Thyroid gland (tissue), 4 donors: ENCODE measurements around the gene FSTL4. TPM values are rescaled to one million over a fixed set of nuclear protein-coding genes. Genes with fewer than 3 reads are reported as not detected.

ENCODE experiments used
- DNase-seq, 2 donors: peaks; one replicate each; pipeline ENCODE4 v3.0.0-alpha.2; 2019
- H3K27ac ChIP-seq, 3 donors: fragments of 200-600 bp; sonication (generic); 1 replicate in 2 of 3; 2 replicates in 1 of 3; pipeline ENCODE4 v1.5.1; 2016 to 2019; ENCODE audit warnings: mild to moderate bottlenecking in 1 of 3, moderate library complexity in 1 of 3
- H3K27me3 ChIP-seq: fragments of 200-600 bp; sonication (generic); one replicate; pipeline ENCODE4 v1.5.1; 2019
- H3K36me3 ChIP-seq, 2 donors: fragments of 200-600 bp; sonication (generic); one replicate each; pipeline ENCODE4 v1.5.1; 2016 to 2019
- H3K4me1 ChIP-seq, 2 donors: fragments of 200-600 bp; sonication (generic); one replicate each; pipeline ENCODE4 v1.5.1; 2017 to 2019
- H3K4me3 ChIP-seq, 3 donors: fragments of 200-600 bp; sonication (generic); replicated peaks in 1 of 3; 1 replicate in 2 of 3; 2 replicates in 1 of 3; pipeline ENCODE4 v1.5.1; 2016; ENCODE audit warnings: mild to moderate bottlenecking in 1 of 3
- H3K9me3 ChIP-seq: fragments of 200-600 bp; sonication (generic); one replicate; pipeline ENCODE4 v1.5.1; 2017
- POLR2A ChIP-seq, 2 donors: fragments of 450-650 bp; IDR thresholded peaks; one replicate each; pipeline ENCODE4 v1.6.1; 2017; ENCODE audit warnings: antibody characterized with exemption in 2 of 2, mild to moderate bottlenecking in 2 of 2, moderate library complexity in 1 of 2
- WGBS, 2 donors: methylation state at CpG; one replicate each; pipeline ENCODE4 v1.1.5; 2017; 5-methylcytosine and 5-hydroxymethylcytosine counted together
- intact Hi-C: fragments of 100-400 bp; cut with DNase I; formaldehyde crosslinking; loops from one replicate; pipeline ENCODE4 v1.15.1; 2023
- total RNA-seq, 4 donors: library from RNA; depleted of rRNA; stranded (reverse); fragments of >200 nt; gene quantifications; one replicate each; pipeline ENCODE4 v1.2.3, GENCODE V29; 2016
- TF ChIP-seq, protein P1 (sequence below), 6 experiments: fragments of 200-600 bp in 3 of 6; fragments of 450-650 bp in 3 of 6; sonication (generic) in 3 of 6; IDR thresholded peaks; one replicate each; pipeline ENCODE4 v1.5.1; 2016 to 2019; ENCODE audit warnings: antibody characterized with exemption in 6 of 6, mild to moderate bottlenecking in 2 of 6, inconsistent platforms in 1 of 6, moderate library complexity in 1 of 6

The FSTL4 gene
- total RNA-seq, 4 donors from 2014 or later, result 0.10 to 0.13 TPM; not detected in 2

DNA sequence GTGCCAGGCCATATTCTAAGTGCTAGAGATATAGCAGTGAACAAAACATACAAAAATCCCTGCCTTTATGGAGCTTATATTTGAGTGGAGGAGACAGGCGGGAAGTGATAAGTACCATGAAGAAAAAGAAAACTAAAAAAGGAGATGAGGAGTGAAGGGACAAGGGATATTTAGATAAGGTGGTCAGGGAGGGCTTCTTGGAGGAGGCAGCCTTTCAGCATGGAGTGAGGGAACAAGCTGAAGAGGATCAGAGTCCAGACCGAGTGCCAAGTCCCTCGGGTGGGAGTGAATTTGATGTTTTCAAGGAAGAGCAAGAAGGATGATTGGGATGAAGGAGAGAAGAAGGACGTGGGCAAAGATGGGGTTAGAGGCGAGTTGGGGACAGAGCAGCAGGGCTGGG, 190.5 kb downstream of the FSTL4 start:
- Histone ChIP-seq H3K36me3 (no peaks in the 10 kb centered on the region), H3K4me1 (no peaks in the 10 kb centered on the region), H3K4me3 (no peak overlapping the region), H3K9me3 (no peaks in the 10 kb centered on the region), H3K27ac (no peak overlapping the region), H3K27me3 (no peaks in the 10 kb centered on the region)
- DNase-seq, result no peak
- TF ChIP-seq, protein P1, sequence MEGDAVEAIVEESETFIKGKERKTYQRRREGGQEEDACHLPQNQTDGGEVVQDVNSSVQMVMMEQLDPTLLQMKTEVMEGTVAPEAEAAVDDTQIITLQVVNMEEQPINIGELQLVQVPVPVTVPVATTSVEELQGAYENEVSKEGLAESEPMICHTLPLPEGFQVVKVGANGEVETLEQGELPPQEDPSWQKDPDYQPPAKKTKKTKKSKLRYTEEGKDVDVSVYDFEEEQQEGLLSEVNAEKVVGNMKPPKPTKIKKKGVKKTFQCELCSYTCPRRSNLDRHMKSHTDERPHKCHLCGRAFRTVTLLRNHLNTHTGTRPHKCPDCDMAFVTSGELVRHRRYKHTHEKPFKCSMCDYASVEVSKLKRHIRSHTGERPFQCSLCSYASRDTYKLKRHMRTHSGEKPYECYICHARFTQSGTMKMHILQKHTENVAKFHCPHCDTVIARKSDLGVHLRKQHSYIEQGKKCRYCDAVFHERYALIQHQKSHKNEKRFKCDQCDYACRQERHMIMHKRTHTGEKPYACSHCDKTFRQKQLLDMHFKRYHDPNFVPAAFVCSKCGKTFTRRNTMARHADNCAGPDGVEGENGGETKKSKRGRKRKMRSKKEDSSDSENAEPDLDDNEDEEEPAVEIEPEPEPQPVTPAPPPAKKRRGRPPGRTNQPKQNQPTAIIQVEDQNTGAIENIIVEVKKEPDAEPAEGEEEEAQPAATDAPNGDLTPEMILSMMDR (IDR thresholded peaks at IDR 0.05), result no peak
- TF ChIP-seq POLR2A (IDR thresholded peaks at IDR 0.05), result no peak
- intact Hi-C loops, result no loop called here
- WGBS, 2 donors, result 73 to 79% methylated on average over 5 of the region's 5 CpGs

GRCh38 chr5:133421394-133421793, 190.9 kb downstream of the FSTL4 start:
- Histone ChIP-seq H3K27me3 (no peaks in the 10 kb centered on the region), H3K36me3 (no peaks in the 10 kb centered on the region), H3K4me3 (no peak overlapping the region), H3K9me3 (no peaks in the 10 kb centered on the region), H3K27ac (no peak overlapping the region), H3K4me1 (no peaks in the 10 kb centered on the region)
- intact Hi-C loops, result no loop called here
- WGBS, 2 donors, result 62 to 73% methylated on average over 8 of the region's 8 CpGs
- no peak for DNase-seq
- no peak for TF ChIP-seq POLR2A (IDR thresholded peaks at IDR 0.05)
- TF ChIP-seq, protein P1 (IDR thresholded peaks at IDR 0.05), result no peak

- Histone ChIP-seq H3K4me1 (no peaks in the 10 kb centered on the region), H3K36me3 (no peaks in the 10 kb centered on the region), H3K9me3 (no peaks in the 10 kb centered on the region), H3K27ac (no peak overlapping the region), H3K4me3 (no peak overlapping the region), H3K27me3 (no peaks in the 10 kb centered on the region)
- 87 to 92% methylated on average over 5 of the region's 5 CpGs for WGBS, 2 donors
- TF ChIP-seq POLR2A (IDR thresholded peaks at IDR 0.05), result no peak
- TF ChIP-seq, protein P1 (IDR thresholded peaks at IDR 0.05), result no peak
- intact Hi-C loops, result no loop called here
- no peak for DNase-seq
Observed at GRCh38 chr5:133420440-133421301, 191.7 kb downstream of the FSTL4 start.

DNA sequence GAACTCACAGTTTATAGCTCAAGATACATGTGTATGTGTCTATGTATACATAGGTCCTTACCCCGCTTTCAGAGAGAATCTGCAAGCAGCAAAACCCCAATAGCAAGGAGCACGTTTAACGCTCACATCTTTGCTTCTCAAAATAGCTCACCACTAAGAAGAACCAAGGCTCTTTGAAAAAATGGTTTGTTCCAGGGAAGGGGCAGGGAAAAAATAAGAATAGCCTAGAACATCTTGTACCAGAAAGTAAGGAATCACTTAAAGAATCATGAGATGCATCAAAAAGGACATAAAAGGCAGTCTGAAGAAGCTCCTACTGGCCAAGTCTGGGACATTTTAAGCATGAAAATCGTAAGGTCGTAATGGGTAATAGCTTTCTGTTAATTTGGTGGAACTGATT, 196.4 kb downstream of the FSTL4 start:
- H3K36me3 ChIP-seq, result no peaks in the 10 kb centered on the region
- TF ChIP-seq, protein P1 (IDR thresholded peaks at IDR 0.05), result no peak
- no peak for TF ChIP-seq POLR2A (IDR thresholded peaks at IDR 0.05)
- no peak overlapping the region for H3K4me3 ChIP-seq
- no peak overlapping the region for H3K27ac ChIP-seq
- WGBS, 2 donors, result 93 to 94% methylated on average over 5 of the region's 5 CpGs
- H3K9me3 ChIP-seq, result no peaks in the 10 kb centered on the region
- no peak for DNase-seq
- intact Hi-C loops, result no loop called here
- H3K27me3 ChIP-seq, result no peaks in the 10 kb centered on the region
- H3K4me1 ChIP-seq, result no peaks in the 10 kb centered on the region

GRCh38 chr5:133415506-133415905, 196.8 kb downstream of the FSTL4 start:
- Histone ChIP-seq H3K4me3 (no peak overlapping the region), H3K9me3 (no peaks in the 10 kb centered on the region), H3K27ac (no peak overlapping the region), H3K36me3 (no peaks in the 10 kb centered on the region), H3K4me1 (no peaks in the 10 kb centered on the region), H3K27me3 (no peaks in the 10 kb centered on the region)
- TF ChIP-seq, protein P1 (IDR thresholded peaks at IDR 0.05), result no peak
- no peak for TF ChIP-seq POLR2A (IDR thresholded peaks at IDR 0.05)
- WGBS, 2 donors, result 88 to 89% methylated on average over 5 of the region's 5 CpGs
- intact Hi-C loops, result no loop called here
- DNase-seq, result no peak
